GM12865 (cell line): Measurements from ENCODE around the gene TMBIM4.
A peak's percentile ranks its signal among the peaks of the same experiment; 100 is the strongest.

ENCODE experiments used
- DNase-seq: peaks from one replicate; pipeline ENCODE4 v3.0.0; 2010; ENCODE audit warnings: low read depth
- H3K4me3 ChIP-seq: 2 replicates; pipeline ENCODE4 v1.5.1; 2011; ENCODE audit warnings: mild to moderate bottlenecking, low read depth, low read length, control low read depth
- CTCF ChIP-seq: IDR thresholded peaks from 2 replicates; pipeline ENCODE4 v1.5.1; 2011; ENCODE audit warnings: low read length, control low read depth, low read depth, inconsistent platforms; ENCODE audit not compliant: insufficient read depth; ENCODE audit errors: missing control alignments

Gene TMBIM4

GRCh38 chr12:66140731-66141130, 29.1 kb downstream of the TMBIM4 start:
- H3K4me3 ChIP-seq: no peak overlapping the region
- DNase-seq: no peak
- TF ChIP-seq CTCF: no peak

- no peak for DNase-seq
- no peak for TF ChIP-seq CTCF
- H3K4me3 ChIP-seq: no peak overlapping the region
Measured at GRCh38 chr12:66139328-66139727, 30.5 kb downstream of the TMBIM4 start.

- H3K4me3 ChIP-seq: no peak overlapping the region
- no peak for TF ChIP-seq CTCF
- DNase-seq: no peak
Measured at GRCh38 chr12:66137937-66138336, 31.9 kb downstream of the TMBIM4 start.

GRCh38 chr12:66132408-66132807, 37.4 kb downstream of the TMBIM4 start:
- no peak overlapping the region for H3K4me3 ChIP-seq
- DNase-seq: no peak
- no peak for TF ChIP-seq CTCF

GRCh38 chr12:66131067-66131688, 38.6 kb downstream of the TMBIM4 start:
- H3K4me3 ChIP-seq: peak overlapping the region; percentile 84
- no peak for DNase-seq
- no peak for TF ChIP-seq CTCF

GRCh38 chr12:66130267-66131066, 39.3 kb downstream of the TMBIM4 start, which contains the start of gene LLPH:
TSS of gene LLPH (minus strand) at chr12:66130750. CDS start at chr12:66129106, 1,644 bp downstream.
- no peak for TF ChIP-seq CTCF
- peak within 1 kb of the TSS; percentile 84 for H3K4me3 ChIP-seq
- DNase-seq: peak; percentile 95

GRCh38 chr12:66129934-66130266, 39.9 kb downstream of the TMBIM4 start:
- DNase-seq: peak; percentile 26
- peak overlapping the region; percentile 84 for H3K4me3 ChIP-seq
- TF ChIP-seq CTCF: no peak
